Activated CD8-positive, alpha-beta memory T cell treated with anti-CD3 and anti-CD28 coated beads, Interleukin-2, amount 50 U/mL, for 1 hour (primary cell): ENCODE data around the gene KCNJ6.

Experiments used
- DNase-seq: peaks from one replicate; pipeline ENCODE4 v3.0.0-alpha.2; 2020; ENCODE audit errors: extremely low read depth

Gene KCNJ6

GRCh38 chr21:37905291-37905690, 11.0 kb downstream of the KCNJ6 start:
- DNase-seq: no peak

GRCh38 chr21:37904856-37905255, 11.4 kb downstream of the KCNJ6 start:
- no peak for DNase-seq

GRCh38 chr21:37903396-37903795, 12.9 kb downstream of the KCNJ6 start:
- DNase-seq: no peak

GRCh38 chr21:37899146-37899545, 17.1 kb downstream of the KCNJ6 start:
- DNase-seq: no peak

GRCh38 chr21:37896788-37897187, 19.5 kb downstream of the KCNJ6 start:
- DNase-seq: no peak

GRCh38 chr21:37891972-37892371, 24.3 kb downstream of the KCNJ6 start:
- DNase-seq: no peak

GRCh38 chr21:37888659-37889058, 27.6 kb downstream of the KCNJ6 start:
- no peak for DNase-seq

- DNase-seq: no peak
Measured at GRCh38 chr21:37886726-37887299, 29.4 kb downstream of the KCNJ6 start.

- no peak for DNase-seq
Measured at GRCh38 chr21:37886120-37886519, 30.1 kb downstream of the KCNJ6 start.

- DNase-seq: no peak
Measured at GRCh38 chr21:37878946-37879660, 37.2 kb downstream of the KCNJ6 start.

GRCh38 chr21:37877888-37878684, 38.2 kb downstream of the KCNJ6 start:
- DNase-seq: no peak

- DNase-seq: no peak
Measured at GRCh38 chr21:37877171-37877570, 39.1 kb downstream of the KCNJ6 start.

- DNase-seq: no peak
Measured at GRCh38 chr21:37876561-37876960, 39.7 kb downstream of the KCNJ6 start.

- no peak for DNase-seq
Measured at GRCh38 chr21:37874904-37875780, 41.1 kb downstream of the KCNJ6 start.

GRCh38 chr21:37874481-37874880, 41.8 kb downstream of the KCNJ6 start:
- no peak for DNase-seq

GRCh38 chr21:37873655-37874054, 42.6 kb downstream of the KCNJ6 start:
- DNase-seq: no peak

- no peak for DNase-seq
Measured at GRCh38 chr21:37871121-37871862, 45.0 kb downstream of the KCNJ6 start.

- DNase-seq: no peak
Measured at GRCh38 chr21:37870221-37870620, 46.0 kb downstream of the KCNJ6 start.

- DNase-seq: no peak
Measured at GRCh38 chr21:37869661-37870060, 46.6 kb downstream of the KCNJ6 start.

GRCh38 chr21:37868446-37869295, 47.6 kb downstream of the KCNJ6 start:
- DNase-seq: no peak
